GM21447 (cell line): ENCODE results near the gene OR6C2.
"Not testable (repeated sequence)": the region's sequence is repeated elsewhere in the genome, so short reads cannot be mapped to it uniquely, and the experiment has no call there.

Source experiments
- ATAC-seq: cut with Tn5 transposase; IDR thresholded peaks from one replicate; pipeline ENCODE4 v1.9.1; 2021; ENCODE audit not compliant: unreplicated experiment

OR6C2 gene

DNA sequence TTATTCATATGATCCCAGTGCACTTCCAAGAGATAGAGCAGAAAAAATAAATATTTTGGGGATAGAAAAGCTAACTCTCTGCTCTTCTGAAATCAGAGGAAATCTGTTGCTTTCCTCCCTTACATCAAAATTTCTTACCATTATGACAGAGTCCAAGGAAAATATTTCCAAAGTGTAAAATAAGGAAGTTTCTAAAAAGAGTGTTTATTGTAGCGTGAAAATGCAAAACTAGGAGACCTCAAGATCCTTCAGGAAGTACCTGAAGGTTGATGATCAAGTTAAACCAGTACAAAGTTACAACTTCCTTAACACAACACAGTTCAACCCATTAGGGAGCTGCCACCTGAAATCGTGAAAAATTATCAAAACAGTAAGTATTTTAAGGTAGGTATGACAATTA, at the start of gene OR6C2:
Gene OR6C2, plus strand, starts transcription at position 301 of the 400 bp plus-strand sequence. CDS start 8,138 bp downstream, outside the sequence.
- no peak for ATAC-seq

DNA sequence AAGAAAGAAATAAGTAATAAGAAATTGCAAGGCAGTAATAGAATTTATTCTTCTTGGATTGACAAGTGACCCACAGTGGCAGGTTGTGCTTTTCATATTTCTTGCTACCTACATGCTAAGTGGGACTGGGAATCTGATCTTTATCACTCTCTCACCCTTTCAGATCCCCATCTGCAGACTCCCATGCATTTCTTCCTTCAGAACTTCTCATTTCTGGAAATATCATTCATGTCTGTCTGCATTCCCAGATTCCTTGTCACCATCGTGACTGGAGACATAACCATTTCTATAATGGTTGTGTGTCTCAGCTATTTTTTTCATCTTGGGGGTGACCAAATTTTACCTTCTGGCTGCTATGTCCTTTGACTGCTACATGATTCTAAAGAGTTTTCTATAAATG, 47.5 kb upstream of the OR6C2 start:
- ATAC-seq, result no peak

DNA sequence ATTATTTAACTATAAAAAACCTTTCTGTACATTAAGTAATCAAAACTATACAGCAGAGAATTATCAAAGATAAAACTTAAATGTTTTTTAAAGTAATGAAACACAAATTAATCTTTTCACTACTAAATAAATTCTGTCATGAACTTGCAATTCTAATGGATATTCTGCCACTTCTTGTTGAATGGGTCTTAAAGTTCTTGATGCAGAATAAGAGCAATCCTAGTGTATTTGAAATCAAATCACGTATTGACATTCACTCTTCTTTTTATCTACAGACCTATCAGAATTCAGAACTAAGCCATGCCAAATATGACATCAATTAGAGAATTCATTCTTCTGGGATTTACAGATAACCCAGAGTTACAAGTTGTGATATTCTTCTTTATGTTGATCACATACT, 43.6 kb upstream of the OR6C2 start, which contains the start of gene OR6C65:
Gene OR6C65, plus strand, starts transcription at position 301 of the 400 bp plus-strand sequence. Its CDS starts 0 bp downstream, at position 301.
- no peak for ATAC-seq

- no peak for ATAC-seq
These were observed 36.0 kb upstream of the OR6C2 start for GRCh38 chr12:55407866-55408265.

DNA sequence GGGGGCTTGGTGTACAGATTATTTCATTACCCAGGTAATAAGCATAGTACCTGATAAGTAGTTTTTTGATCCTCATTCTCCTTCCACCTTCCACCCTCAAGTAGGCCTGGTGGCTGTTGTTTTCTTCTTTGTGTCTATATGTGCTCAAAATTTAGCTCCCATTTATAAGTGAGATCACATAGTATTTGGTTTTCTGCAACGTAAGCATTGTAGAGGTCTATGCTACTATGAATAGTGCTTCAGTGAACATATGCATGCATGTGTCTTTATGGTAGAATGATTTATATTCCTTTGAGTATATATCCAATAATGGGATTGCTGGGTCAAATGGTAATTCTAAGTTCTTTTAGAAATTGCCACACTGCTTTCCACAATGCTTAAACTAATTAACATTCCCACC, 34.7 kb upstream of the OR6C2 start:
- not testable (repeated sequence) for ATAC-seq

DNA sequence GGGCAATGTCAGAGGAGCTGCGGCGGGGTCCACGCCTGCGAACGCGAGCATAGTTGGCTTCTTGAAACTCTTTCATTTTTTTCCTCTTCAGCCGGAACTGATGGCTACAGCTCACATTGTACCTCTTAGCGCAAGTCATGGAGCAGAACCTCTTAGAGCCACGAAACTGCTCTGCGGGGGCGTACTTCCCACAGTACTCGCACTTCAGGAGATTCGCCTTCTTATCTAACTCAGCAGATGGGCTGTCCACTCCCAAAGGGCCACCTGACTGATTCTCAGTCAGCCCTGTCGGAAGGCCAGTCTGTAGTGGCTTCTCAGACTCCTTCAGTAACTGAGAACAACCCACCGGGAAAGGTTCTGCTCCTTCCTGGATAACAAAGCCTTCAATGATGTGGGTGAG, 31.7 kb upstream of the OR6C2 start:
- not testable (repeated sequence) for ATAC-seq

DNA sequence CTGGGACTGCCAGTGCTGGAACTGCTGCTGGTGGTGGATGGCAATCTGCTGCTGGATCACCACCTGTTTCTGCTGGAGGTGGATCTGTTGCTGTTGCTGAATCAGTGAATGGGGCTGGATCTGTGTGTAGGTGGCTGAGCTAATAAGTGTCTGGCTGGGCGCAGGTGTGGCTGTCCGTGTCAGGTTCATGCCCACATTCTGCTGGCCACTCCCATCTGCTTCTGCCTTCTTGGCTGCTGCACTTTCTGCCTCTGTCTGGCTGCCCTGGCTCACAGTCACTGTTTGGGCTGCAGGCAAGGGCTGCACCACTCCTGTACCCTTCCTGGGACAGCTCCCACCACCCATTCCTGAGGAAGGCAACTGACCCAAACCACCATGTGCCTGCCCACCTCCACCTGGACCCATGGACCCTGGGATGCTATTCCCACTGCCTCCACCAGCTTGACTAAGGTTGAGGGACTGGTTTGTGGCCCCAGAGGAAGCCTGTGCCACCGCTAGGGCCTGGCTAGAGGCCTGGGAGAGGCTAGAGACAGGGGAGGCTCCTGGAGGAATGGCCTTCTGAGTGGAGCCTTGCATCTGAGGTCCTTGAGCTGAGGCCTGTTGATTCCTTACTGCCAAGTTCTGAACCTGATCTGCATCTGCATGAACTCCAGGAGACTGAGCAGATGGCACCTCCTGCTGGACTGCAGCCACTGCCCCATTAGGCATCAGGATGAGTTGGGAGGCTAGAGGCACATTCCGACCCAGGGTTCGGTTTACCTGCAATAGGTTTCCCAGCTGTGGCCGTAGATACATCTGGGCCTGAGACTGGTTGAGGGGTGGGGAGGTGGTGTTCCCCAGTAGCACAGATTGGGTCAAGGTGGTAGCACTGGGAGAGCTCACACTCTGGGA, 30.1 kb upstream of the OR6C2 start:
- ATAC-seq, result not testable (repeated sequence)

DNA sequence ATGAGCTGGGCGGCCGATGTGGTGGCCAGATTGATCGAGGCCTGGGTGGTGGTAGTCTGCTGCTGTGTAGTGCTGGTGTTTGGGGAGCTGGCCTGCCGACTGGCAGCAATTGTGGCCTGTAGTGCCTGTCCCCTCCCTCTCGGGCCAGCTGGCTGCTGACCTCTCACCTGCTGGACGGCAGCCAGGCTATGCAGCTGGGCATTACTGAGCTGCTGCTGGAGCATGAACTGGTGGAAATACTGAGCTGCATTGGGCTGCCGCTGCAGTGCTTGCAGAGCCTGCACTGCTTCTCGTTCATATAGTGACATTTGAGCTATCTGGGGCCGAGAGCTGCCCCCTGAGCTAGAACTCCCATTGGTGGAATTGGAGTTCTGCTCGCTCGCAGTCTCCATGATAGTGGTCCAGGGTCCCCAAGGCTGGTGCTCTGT, 29.5 kb upstream of the OR6C2 start:
- not testable (repeated sequence) for ATAC-seq

GRCh38 chr12:55414889-55415288, 29.0 kb upstream of the OR6C2 start:
- ATAC-seq, result not testable (repeated sequence)

- ATAC-seq, result no peak
These were observed 26.9 kb upstream of the OR6C2 start for GRCh38 chr12:55416961-55417360.

DNA sequence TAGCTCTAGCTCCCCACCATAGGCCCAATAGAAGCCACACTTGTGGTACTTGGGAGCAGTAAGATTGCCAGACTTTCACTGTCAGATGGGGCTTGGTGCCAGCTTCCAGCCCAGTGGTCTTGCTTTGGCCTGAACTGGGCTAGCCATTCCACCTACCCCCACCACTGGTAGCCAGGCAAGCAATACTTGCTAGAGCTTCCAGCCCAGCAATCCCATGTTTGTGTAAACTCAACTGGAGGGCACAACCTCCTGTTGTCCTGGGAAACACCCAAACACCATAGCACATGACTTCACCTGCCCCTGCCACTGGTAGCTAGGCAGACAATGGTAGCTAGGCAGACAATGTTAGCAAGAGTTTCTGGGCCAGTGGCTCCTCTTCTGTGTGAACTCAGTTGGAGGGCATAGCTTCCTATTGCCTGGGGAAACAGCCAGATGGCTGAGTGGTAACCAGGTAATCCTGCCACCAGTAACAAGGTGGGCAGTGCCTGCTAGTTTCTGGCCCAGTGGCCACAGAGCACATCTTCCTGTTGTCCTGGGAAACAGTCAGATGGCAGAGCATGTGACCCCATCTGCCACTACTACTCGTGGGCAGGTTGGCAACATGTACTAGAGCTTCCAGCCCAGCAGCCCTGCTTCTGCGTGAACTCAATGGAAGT, 23.4 kb upstream of the OR6C2 start:
- no peak for ATAC-seq

GRCh38 chr12:55425954-55426353, 17.9 kb upstream of the OR6C2 start, which contains the start of gene OR6C76:
OR6C76 (plus strand) TSS chr12:55426254; CDS start chr12:55426254, 0 bp downstream.
- ATAC-seq, result no peak

GRCh38 chr12:55428331-55429243, 15.3 kb upstream of the OR6C2 start:
- no peak for ATAC-seq

DNA sequence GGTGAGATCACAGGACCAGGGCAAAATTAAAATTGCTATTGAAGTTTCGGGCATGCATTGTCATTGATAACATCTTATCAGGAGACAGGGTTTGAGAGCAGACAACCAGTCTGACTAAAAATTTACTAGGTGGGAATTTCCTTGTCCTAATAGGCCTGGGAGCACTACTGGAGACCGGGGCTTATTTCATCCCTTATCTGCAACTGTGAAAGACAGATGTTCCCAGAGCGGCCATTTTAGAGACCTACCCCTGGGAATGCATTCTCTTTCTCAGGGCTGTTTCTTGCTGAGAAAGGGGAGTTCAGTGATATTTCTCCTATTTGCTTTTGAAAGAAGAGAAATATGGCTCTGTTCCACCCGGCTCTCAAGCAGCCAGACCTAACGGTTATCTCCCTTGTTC, 2.6 kb upstream of the OR6C2 start:
- ATAC-seq, result not testable (repeated sequence)

DNA sequence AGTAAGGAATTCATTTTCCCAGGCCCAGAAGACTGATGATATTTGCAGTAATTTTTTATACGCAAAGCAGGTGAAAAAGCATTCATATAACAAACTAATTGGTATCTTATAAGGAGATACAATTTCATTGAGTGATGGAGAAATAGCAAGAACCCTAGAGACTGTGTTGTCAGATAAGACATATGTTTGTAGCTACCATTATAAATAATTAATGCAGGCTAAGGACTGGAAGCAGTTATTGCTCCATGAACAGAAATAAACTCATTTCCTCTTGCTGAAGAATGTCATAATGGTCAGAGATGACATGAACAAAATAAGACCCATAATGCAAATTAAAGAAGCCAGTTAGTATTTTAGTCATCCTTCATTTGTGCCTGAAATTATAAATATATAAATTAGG, 1.5 kb downstream of the OR6C2 start:
- ATAC-seq, result no peak

DNA sequence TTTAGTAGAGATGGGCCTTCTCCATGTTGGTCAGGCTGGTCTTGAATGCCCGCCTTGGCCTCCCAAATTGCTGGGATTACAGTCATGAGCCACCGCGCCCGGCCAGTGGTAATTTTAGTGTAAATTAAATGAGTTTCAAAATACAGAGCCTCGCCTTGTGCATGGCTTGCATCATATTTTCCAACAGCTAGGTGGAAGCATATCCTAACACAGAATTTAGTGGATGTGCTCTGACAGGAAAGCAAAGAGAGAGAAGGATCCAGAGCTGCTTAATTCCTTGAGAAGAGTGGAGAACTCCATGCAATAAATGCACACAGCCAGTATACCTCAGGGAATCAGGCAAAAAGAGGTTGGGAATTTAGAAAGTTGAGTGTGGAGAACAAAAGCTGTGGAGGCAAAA, 2.5 kb downstream of the OR6C2 start:
- ATAC-seq, result no peak

DNA sequence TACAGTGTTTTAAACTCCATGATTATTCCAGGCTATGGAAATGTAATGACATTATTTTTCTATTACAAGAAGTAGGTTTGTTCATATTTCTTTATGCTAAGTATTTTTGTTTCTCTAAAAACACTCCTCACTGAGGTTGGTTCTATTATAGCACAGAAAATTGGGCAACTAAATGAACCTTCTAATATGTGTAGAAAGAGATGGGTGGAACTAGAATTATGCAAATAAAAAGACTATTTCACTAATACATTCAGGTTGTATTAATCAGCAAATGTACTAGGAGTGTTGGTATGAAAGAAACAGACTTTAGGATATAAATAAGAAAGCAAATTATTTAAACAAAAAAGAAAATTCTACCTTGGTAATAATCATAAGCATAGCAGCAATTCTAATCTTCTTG, 4.9 kb downstream of the OR6C2 start:
- no peak for ATAC-seq

DNA sequence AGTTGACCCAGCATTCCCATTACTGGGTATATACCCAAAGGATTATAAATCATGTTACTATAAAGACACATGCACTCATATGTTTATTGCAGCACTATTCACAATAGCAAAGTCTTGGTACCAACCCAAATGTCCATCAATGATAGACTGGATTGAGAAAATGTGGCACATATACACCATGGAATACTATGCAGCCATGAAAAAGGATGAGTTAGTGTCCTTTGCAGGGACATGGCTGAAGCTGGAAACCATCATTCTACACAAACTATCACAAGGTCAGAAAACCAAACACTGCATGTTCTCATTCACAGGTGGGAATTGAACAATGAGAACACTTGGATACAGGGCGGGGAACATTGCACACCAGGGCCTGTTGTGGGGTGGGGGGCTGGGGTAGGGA, 21.1 kb downstream of the OR6C2 start:
- ATAC-seq, result not testable (repeated sequence)

GRCh38 chr12:55467836-55468235, 24.0 kb downstream of the OR6C2 start:
- ATAC-seq, result peak; percentile 73

GRCh38 chr12:55469291-55469690, 25.4 kb downstream of the OR6C2 start:
- no peak for ATAC-seq
